Hepatic stellate cell (primary cell): Measurements from ENCODE around the gene PDILT.

Experiments used
- DNase-seq: peaks from one replicate; pipeline ENCODE4 v3.0.0; 2011; ENCODE audit warnings: low spot score

Gene PDILT

GRCh38 chr16:20401475-20402016 lies 3.0 kb downstream of the PDILT start:
- DNase-seq: no peak

DNA sequence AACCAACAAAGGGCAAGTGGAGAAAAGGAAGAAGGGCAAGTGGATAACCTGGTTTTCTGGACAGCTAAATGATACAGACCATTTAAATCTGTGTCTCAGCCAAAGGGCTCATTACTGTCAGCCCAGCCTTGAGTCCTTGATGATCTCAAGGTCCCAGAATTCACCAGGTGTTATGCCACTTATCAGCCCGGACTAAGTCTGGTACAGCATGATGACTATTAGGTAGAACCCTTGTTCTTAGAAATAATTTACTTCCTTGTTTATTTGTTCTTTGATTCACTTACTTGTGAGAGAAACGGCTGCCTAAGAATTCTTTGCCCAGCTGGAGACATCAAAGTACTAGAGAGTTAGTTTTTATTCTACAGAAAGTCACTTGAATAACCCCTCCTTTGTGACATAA lies 3.5 kb downstream of the PDILT start:
- no peak for DNase-seq

- DNase-seq: no peak
Measured at GRCh38 chr16:20399185-20399584, 5.4 kb downstream of the PDILT start.

DNA sequence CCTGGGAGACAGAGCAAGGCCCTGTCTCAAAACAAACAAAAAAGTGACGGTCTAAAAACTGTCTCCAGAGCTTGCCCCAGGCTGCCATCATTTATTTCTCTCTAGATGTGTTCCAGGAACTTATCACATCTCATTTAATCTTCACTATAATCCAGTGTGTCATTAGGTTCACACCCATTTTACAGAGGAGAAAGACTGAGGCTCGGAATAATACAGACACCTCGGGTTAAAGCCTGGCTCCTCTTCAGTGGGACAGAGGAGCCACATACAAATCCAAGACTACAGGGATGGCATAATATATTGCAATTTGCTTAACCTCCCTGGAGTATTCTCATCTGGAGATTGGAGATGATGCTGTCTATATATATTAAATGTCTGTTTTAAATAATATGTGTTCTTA lies 5.9 kb downstream of the PDILT start:
- no peak for DNase-seq

- DNase-seq: no peak
Measured at GRCh38 chr16:20397468-20398074, 7.0 kb downstream of the PDILT start.

GRCh38 chr16:20396846-20397467 lies 7.6 kb downstream of the PDILT start:
- DNase-seq: no peak

DNA sequence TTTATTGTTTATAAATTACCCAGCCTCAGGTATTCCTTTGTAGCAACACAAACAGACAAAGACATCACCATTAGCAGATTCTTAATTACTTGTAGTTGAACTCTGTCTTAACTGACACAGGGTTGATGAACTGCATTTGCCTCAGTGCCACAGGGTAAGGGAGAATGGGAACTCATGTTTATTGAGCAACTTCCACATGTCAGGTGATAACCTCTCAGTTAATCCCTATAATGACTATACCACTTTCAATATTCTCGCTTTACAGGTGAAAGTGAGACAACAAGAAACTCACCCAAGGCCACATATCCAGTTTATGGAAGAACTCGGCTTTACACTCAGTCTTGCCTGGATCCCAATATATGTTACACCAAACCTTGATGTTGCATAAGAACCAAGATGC lies 8.6 kb downstream of the PDILT start:
- DNase-seq: no peak

- no peak for DNase-seq
Measured at GRCh38 chr16:20393801-20394577, 10.5 kb downstream of the PDILT start.

- DNase-seq: no peak
Measured at GRCh38 chr16:20391045-20391444, 13.5 kb downstream of the PDILT start.

DNA sequence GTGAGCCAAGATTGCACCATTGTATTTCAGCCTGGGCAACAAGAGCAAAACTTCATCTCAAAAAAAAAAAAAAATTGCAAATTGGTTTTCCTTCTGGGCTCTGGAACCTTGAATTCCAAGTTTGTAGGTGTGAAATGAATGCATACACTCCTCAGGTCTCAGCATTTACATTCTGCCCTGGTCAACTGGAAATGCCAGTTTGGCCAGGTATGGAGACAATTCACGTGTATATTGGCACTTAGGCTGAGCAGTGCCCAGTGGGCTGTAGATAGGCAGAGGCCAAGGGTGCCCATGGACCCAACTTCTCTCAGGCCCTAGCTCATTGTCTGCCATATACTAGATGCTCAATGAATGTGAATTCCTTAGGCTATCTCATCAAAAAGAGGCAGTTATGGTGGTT lies 15.7 kb downstream of the PDILT start:
- no peak for DNase-seq

DNA sequence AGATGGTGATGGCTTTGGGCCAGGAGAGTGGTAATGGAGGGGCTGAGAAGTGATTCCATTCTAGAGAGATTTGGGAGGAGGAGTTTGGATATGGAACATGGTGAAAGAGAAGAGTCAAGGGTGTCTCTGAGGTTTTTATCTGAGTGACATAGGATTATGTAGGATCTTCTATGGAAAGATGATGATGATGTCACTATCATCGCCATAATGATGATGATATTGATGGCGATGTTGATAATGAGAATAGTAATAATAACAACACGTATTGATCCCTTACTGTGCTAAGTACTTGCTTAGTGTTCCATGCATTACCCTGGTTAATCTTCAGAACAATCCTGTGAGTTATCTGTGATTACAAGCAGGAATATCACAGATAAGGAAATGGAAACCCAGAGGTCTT lies 16.6 kb downstream of the PDILT start:
- DNase-seq: no peak

- DNase-seq: peak; percentile 49
Measured at GRCh38 chr16:20385844-20386832, 18.4 kb downstream of the PDILT start.

DNA sequence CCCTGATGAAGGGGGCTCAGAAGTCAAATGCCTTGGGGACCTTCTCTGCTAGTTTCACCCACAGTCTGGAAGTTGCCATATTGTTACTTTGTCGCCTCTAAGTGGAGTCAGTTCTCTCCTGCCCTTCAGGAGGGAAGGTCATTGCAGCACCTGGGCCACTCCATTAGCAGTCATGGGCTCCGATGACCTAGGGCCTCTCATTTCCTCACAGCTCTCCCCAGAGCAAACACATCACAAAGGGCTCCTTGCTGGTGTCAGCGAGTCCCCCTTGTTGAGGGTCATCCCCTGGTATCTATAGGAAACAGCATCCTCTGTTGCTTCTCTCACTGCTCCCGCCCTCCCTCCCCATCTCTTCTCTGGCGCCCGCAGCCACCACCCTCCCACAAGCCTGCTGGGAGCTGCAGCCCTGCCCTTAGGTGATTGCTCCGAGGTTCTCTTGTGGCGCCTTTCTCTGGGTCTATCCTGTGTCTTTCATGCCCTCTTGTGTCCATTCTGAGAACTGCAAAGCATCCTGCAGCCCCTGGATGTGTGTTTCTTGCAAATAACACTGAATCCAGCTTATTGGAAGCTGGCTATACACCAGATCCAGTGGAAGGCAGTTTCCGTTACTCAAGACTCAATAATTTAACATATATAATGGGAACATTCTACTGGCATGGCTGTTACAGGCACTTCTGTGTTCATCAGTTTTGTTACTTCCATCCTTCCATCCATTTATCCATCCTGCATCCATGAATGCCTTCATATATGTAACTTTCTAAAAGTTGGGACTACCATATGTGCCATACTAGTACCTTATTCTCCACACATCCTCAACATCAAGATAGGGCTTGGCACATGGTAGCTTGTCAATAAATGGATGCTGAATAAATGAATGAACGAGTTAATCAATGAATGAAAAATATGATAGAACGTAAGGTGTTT lies 21.2 kb downstream of the PDILT start:
- peak; percentile 45 for DNase-seq

DNA sequence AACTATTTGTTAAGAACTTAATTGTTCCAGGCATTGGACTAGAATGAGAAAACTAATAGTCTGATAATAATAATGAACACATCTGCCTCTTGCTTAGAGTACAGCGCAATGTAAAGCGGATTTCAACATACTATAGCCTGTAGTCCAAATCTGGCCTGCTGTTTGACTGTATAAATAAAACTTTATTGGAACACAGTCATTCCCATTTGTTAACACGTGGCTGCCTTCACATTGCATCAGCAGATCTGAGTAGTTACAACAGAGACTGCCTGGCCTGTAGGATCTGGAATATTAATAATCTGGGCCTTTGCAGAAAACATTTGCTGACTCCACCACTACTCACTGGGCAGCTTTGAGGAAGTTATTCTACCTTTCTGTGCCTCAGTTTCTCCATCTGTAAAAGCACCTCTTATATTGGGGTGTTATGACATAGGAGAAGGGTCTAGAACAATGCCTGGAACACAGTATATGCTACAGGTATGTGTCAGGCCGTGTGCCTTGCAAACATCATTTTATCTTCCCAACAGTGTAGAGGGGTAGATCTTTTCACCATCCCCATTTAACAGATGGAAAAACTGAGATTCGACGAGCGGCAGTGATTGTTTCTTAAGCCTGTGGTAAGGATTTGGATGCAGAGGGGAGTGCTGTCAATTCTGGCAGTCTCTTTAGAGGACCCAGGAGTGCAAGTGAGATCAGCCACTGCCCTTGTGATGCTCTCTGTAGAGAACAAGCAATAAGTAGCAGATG lies 22.2 kb downstream of the PDILT start:
- DNase-seq: no peak

GRCh38 chr16:20380782-20381181 lies 23.8 kb downstream of the PDILT start:
- no peak for DNase-seq

DNA sequence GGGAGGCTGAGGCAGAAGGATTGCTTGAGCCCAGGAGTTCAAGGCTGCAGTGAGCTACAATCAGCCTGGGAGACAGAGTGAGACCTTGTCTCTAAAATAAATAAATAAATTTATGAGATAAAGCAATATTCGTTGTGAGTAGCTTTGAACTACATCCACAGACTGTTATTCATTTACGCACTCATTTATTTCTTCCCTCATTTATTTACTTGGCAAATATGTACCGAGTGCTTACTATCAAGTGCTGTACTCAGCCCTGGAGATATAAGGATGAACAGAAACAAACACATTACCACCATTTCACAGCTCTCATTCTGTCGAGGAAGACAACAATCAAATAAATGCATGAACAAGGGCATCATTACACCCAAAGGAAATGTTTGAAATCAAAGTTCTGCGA lies 27.4 kb downstream of the PDILT start:
- DNase-seq: no peak

GRCh38 chr16:20372701-20373100 lies 31.8 kb downstream of the PDILT start:
- DNase-seq: no peak

GRCh38 chr16:20369452-20370054 lies 35.0 kb downstream of the PDILT start:
- no peak for DNase-seq

DNA sequence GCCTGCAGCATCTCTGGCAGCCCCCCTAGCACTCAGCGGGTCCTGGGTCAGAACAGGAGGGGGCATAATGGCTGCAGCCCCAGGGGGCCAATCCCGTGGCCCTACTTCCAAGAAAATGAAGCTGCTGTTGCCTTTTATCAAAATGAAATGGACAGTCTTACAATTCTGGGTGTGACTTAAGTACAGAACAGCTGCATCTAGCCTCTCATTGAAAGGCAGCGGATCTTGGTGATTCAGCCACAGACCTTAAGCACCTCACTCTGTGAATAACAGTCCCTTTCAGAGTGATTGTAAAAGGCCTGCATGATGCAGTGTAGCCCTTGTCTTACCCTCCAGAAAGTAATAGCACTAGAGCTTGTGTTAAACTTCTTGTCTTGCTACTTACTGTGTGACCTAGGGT lies 40.5 kb downstream of the PDILT start:
- DNase-seq: no peak

DNA sequence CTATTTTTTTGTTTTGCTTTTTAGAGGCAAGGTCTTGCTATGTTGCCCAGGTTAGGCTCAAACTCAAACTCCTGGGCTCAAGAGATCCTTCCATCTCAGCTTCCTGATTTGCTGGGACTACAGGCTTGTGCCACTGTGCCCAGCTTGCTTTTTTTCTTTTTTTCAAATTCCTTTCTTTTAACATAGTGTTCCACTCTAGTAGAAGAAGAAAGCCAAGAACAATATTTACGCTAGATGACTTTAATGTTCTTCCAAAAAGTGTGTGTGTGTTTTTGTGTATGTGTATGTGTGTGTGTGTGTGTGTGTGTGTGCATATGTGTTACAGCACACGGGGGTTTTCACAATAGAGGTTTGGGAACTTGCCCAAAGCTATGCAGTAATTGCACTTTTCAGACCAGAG lies 41.3 kb downstream of the PDILT start:
- DNase-seq: no peak
